ENCODE data around the gene ARHGAP5.

DNA sequence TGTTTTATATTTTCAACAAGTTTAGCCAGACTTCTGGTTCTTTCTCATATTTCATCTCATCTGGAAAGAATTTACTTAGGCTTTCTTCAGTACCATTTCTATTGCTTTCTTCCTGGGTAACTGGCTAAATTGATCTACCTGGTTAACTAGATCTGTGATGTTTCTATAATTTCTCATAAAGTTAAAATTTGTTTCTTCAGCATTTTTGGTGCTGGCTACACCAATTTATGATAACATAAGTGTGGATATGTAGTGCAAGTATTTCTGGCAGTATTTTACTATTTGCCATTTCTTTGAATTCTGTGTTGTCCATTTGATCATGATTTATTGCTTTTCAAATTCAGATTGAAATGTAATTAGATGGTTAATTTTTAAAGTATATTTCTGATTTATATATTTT lies 25.9 kb downstream of the ARHGAP5 start:
- TF ChIP-seq CREB1 (CRISPR knock-in tag; IDR thresholded peaks at IDR 0.05; ENCODE audit: low read depth) (no peak), EZH2 (IDR thresholded peaks at IDR 0.05; ENCODE audit: low read depth, unreplicated experiment) (no peak)
- TF ChIP-seq, protein P1, sequence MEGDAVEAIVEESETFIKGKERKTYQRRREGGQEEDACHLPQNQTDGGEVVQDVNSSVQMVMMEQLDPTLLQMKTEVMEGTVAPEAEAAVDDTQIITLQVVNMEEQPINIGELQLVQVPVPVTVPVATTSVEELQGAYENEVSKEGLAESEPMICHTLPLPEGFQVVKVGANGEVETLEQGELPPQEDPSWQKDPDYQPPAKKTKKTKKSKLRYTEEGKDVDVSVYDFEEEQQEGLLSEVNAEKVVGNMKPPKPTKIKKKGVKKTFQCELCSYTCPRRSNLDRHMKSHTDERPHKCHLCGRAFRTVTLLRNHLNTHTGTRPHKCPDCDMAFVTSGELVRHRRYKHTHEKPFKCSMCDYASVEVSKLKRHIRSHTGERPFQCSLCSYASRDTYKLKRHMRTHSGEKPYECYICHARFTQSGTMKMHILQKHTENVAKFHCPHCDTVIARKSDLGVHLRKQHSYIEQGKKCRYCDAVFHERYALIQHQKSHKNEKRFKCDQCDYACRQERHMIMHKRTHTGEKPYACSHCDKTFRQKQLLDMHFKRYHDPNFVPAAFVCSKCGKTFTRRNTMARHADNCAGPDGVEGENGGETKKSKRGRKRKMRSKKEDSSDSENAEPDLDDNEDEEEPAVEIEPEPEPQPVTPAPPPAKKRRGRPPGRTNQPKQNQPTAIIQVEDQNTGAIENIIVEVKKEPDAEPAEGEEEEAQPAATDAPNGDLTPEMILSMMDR (conservative IDR thresholded peaks at IDR 0.05; ENCODE audit: low read depth in 2 of 2): no peak
- TF ChIP-seq, protein P2, sequence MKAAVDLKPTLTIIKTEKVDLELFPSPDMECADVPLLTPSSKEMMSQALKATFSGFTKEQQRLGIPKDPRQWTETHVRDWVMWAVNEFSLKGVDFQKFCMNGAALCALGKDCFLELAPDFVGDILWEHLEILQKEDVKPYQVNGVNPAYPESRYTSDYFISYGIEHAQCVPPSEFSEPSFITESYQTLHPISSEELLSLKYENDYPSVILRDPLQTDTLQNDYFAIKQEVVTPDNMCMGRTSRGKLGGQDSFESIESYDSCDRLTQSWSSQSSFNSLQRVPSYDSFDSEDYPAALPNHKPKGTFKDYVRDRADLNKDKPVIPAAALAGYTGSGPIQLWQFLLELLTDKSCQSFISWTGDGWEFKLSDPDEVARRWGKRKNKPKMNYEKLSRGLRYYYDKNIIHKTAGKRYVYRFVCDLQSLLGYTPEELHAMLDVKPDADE (IDR thresholded peaks at IDR 0.05): no peak
